ENCODE measurements around the gene HSPA1A. TPM values are rescaled to one million over a fixed set of nuclear protein-coding genes. Genes with fewer than 3 reads are reported as not detected.
A peak's percentile ranks its signal among the peaks of the same experiment; 100 is the strongest.
"Not testable (repeated sequence)": the region's sequence is repeated elsewhere in the genome, so short reads cannot be mapped to it uniquely, and the experiment has no call there.

Gene HSPA1A
- total RNA-seq, 1 experiment from 2014 or later, result 51.2 TPM

DNA sequence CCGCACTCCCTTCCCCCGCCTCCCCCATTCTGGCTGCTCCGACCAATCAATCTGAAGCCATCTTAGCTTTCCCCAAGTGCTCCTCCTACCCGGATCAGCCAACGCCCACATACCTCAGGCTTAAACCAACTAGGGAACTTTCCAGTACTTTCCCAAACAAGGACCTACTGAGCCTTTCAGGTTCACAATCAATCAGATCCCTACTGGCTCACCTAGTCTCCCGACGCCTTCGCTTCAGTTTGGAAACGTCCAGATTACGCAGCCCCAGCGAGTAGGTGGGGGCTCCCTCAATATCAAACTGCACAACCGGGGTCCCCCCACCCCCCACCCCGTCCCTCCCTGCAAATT, 692 bp upstream of the HSPA1A start:
- H3K23me2 ChIP-seq (ENCODE audit: insufficient read length, low read depth, low read length, poor library complexity, severe bottlenecking), result peaks cover 5% of the 10 kb centered on the region
- WGBS (ENCODE audit: extremely low coverage, insufficient read length, low lambda C conversion rate), result no CpG with 5 or more reads among the region's 13 CpGs

DNA sequence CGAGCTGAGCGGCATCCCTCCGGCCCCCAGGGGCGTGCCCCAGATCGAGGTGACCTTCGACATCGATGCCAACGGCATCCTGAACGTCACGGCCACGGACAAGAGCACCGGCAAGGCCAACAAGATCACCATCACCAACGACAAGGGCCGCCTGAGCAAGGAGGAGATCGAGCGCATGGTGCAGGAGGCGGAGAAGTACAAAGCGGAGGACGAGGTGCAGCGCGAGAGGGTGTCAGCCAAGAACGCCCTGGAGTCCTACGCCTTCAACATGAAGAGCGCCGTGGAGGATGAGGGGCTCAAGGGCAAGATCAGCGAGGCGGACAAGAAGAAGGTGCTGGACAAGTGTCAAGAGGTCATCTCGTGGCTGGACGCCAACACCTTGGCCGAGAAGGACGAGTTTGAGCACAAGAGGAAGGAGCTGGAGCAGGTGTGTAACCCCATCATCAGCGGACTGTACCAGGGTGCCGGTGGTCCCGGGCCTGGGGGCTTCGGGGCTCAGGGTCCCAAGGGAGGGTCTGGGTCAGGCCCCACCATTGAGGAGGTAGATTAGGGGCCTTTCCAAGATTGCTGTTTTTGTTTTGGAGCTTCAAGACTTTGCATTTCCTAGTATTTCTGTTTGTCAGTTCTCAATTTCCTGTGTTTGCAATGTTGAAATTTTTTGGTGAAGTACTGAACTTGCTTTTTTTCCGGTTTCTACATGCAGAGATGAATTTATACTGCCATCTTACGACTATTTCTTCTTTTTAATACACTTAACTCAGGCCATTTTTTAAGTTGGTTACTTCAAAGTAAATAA, 2.0 kb downstream of the HSPA1A start:
- H4K20me1 ChIP-seq (ENCODE audit: control insufficient read depth, insufficient read depth, insufficient read length); H3K14ac ChIP-seq (ENCODE audit: insufficient read depth, low read length); H2BK5ac ChIP-seq (ENCODE audit: insufficient read length, low read length); H4K5ac ChIP-seq (ENCODE audit: insufficient read length, low read depth, low read length); H3K9ac ChIP-seq (ENCODE audit: extremely low read depth, insufficient read length, low read length); H2AK5ac ChIP-seq (ENCODE audit: insufficient read length, low read length); H4K8ac ChIP-seq (replicated peaks; ENCODE audit: insufficient read length, low read depth, low read length); H3K79me2 ChIP-seq (ENCODE audit: insufficient read depth, low read length); H3K9me3 Mint-ChIP-seq; H3T11ph ChIP-seq (ENCODE audit: low read length); H3K23ac ChIP-seq (ENCODE audit: insufficient read length, low read depth, low read length); H3K56ac ChIP-seq (ENCODE audit: insufficient read length, low read depth, low read length); H4K91ac ChIP-seq (ENCODE audit: insufficient read length, low read depth, low read length); H3K79me1 ChIP-seq (ENCODE audit: insufficient read depth, low read depth, low read length, poor library complexity, severe bottlenecking); H2BK15ac ChIP-seq (ENCODE audit: low read depth, low read length); H2BK120ac ChIP-seq (ENCODE audit: low read depth, low read length, poor library complexity, severe bottlenecking); H3K4me1 ChIP-seq (ENCODE audit: insufficient read depth, low read length); H3K4ac ChIP-seq (ENCODE audit: low read depth, low read length); H2BK12ac ChIP-seq (ENCODE audit: insufficient read length, low read depth, low read length); DNase-seq; H3K27me3 ChIP-seq (ENCODE audit: insufficient read depth, low read length); H3K18ac ChIP-seq (ENCODE audit: insufficient read length, low read depth, low read length); H2BK20ac ChIP-seq (ENCODE audit: low read depth, low read length, poor library complexity, severe bottlenecking); H3K27me3 Mint-ChIP-seq (ENCODE audit: low read depth); H2AFZ ChIP-seq (ENCODE audit: low read length); H3K9me3 ChIP-seq (ENCODE audit: control insufficient read depth, low read depth, low read length); H3K27ac ChIP-seq (ENCODE audit: insufficient read length, low read depth, low read length); H3K27ac Mint-ChIP-seq: not testable (repeated sequence)
- Mint-ChIP-seq H3K36me3 (ENCODE audit: insufficient read depth in 1 of 3, low read depth in 3 of 3) (peaks cover 3 to 10% (median 6%) of the 10 kb centered on the region in 3 experiments; a peak in 5 of 7 replicates), H3K4me3 (peak overlapping the region; percentile 38 to 67), H3K4me1 (peaks cover 28 to 32% of the 10 kb centered on the region in 2 experiments)
- WGBS (ENCODE audit: extremely low coverage, insufficient read length, low lambda C conversion rate), result no CpG with 5 or more reads among the region's 37 CpGs
- peak overlapping the region; percentile 28 for H3K4me2 ChIP-seq (ENCODE audit: insufficient read depth, insufficient read length, low read length)
- H3K23me2 ChIP-seq (ENCODE audit: insufficient read length, low read depth, low read length, poor library complexity, severe bottlenecking), result peaks cover 16% of the 10 kb centered on the region

More for the DNA sequence above, 692 bp upstream of the HSPA1A start:
- H3T11ph ChIP-seq (ENCODE audit: low read length), result no peak overlapping the region
- Mint-ChIP-seq H3K27ac (peak overlapping the region; percentile 94 to 99 (median 99)), H3K36me3 (ENCODE audit: insufficient read depth in 1 of 3, low read depth in 3 of 3) (peaks cover 3 to 10% (median 6%) of the 10 kb centered on the region in 3 experiments; a peak in 5 of 7 replicates), H3K4me1 (peaks cover 19 to 22% of the 10 kb centered on the region in 2 experiments), H3K4me3 (peak overlapping the region; percentile 81 to 90), H3K9me3 (peaks cover 6 to 9% of the 10 kb centered on the region in 2 experiments), H3K27me3 (ENCODE audit: low read depth) (peaks cover 5% of the 10 kb centered on the region)
- H2BK20ac ChIP-seq (ENCODE audit: low read depth, low read length, poor library complexity, severe bottlenecking), result no peak overlapping the region
- H2BK120ac ChIP-seq (ENCODE audit: low read depth, low read length, poor library complexity, severe bottlenecking), result no peak overlapping the region
- H3K4ac ChIP-seq (ENCODE audit: low read depth, low read length), result no peak overlapping the region
- H4K5ac ChIP-seq (ENCODE audit: insufficient read length, low read depth, low read length), result no peak overlapping the region
- no peak overlapping the region for H2AK5ac ChIP-seq (ENCODE audit: insufficient read length, low read length)
- H3K79me2 ChIP-seq (ENCODE audit: insufficient read depth, low read length), result no peaks in the 10 kb centered on the region
- TF ChIP-seq, protein P1, sequence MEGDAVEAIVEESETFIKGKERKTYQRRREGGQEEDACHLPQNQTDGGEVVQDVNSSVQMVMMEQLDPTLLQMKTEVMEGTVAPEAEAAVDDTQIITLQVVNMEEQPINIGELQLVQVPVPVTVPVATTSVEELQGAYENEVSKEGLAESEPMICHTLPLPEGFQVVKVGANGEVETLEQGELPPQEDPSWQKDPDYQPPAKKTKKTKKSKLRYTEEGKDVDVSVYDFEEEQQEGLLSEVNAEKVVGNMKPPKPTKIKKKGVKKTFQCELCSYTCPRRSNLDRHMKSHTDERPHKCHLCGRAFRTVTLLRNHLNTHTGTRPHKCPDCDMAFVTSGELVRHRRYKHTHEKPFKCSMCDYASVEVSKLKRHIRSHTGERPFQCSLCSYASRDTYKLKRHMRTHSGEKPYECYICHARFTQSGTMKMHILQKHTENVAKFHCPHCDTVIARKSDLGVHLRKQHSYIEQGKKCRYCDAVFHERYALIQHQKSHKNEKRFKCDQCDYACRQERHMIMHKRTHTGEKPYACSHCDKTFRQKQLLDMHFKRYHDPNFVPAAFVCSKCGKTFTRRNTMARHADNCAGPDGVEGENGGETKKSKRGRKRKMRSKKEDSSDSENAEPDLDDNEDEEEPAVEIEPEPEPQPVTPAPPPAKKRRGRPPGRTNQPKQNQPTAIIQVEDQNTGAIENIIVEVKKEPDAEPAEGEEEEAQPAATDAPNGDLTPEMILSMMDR (conservative IDR thresholded peaks at IDR 0.05), result no peak
- no peaks in the 10 kb centered on the region for H3K27me3 ChIP-seq (ENCODE audit: insufficient read depth, low read length)
- H4K20me1 ChIP-seq (ENCODE audit: control insufficient read depth, insufficient read depth, insufficient read length), result no peaks in the 10 kb centered on the region
- no peaks in the 10 kb centered on the region; the same call in 1 of the 2 replicates for H3K4me1 ChIP-seq (ENCODE audit: insufficient read depth, low read length)
- H2BK12ac ChIP-seq (ENCODE audit: insufficient read length, low read depth, low read length), result no peak overlapping the region
- peak overlapping the region; percentile 76 for H3K4me2 ChIP-seq (ENCODE audit: insufficient read depth, insufficient read length, low read length)
- H4K91ac ChIP-seq (ENCODE audit: insufficient read length, low read depth, low read length), result no peak overlapping the region
- no peak overlapping the region for H3K27ac ChIP-seq (ENCODE audit: insufficient read length, low read depth, low read length)
- no peak overlapping the region for H2BK5ac ChIP-seq (ENCODE audit: insufficient read length, low read length)
- no peaks in the 10 kb centered on the region for H3K79me1 ChIP-seq (ENCODE audit: insufficient read depth, low read depth, low read length, poor library complexity, severe bottlenecking)
- H3K9ac ChIP-seq (ENCODE audit: extremely low read depth, insufficient read length, low read length), result no peak overlapping the region
- H3K23ac ChIP-seq (ENCODE audit: insufficient read length, low read depth, low read length), result no peak overlapping the region
- peak; percentile 98 for DNase-seq
- no peak overlapping the region for H4K8ac ChIP-seq (replicated peaks; ENCODE audit: insufficient read length, low read depth, low read length)
- H2BK15ac ChIP-seq (ENCODE audit: low read depth, low read length), result no peak overlapping the region
- H3K56ac ChIP-seq (ENCODE audit: insufficient read length, low read depth, low read length), result no peak overlapping the region
- no peaks in the 10 kb centered on the region for H3K9me3 ChIP-seq (ENCODE audit: control insufficient read depth, low read depth, low read length)
- H2AFZ ChIP-seq (ENCODE audit: low read length), result no peak overlapping the region
- H3K14ac ChIP-seq (ENCODE audit: insufficient read depth, low read length), result peak overlapping the region; percentile 37; the same call in 1 of the 2 replicates
- peak overlapping the region; percentile 66 for H3K18ac ChIP-seq (ENCODE audit: insufficient read length, low read depth, low read length)
